ENCODE measurements around the gene RASSF1. TPM values are rescaled to one million over a fixed set of nuclear protein-coding genes. Genes with fewer than 3 reads are reported as not detected.

Gene RASSF1
- total RNA-seq, 1 experiment from 2014 or later = 11.4 TPM

GRCh38 chr3:50326182-50326541 lies 14.5 kb downstream of the RASSF1 start:
- H3K4me3 ChIP-seq (ENCODE audit: insufficient read depth, low read depth, low read length) = no peak overlapping the region
- peaks cover 17% of the 10 kb centered on the region for H3K36me3 ChIP-seq (replicated peaks; ENCODE audit: control insufficient read depth, insufficient read depth, low read length)
- DNase-seq = no peak
- H3K27me3 ChIP-seq (ENCODE audit: control insufficient read depth, insufficient read depth, low read length) = no peaks in the 10 kb centered on the region

GRCh38 chr3:50325497-50326181 lies 15.0 kb downstream of the RASSF1 start:
- Histone ChIP-seq H3K36me3 (replicated peaks; ENCODE audit: control insufficient read depth, insufficient read depth, low read length) (peaks cover 12% of the 10 kb centered on the region), H3K27me3 (ENCODE audit: control insufficient read depth, insufficient read depth, low read length) (no peaks in the 10 kb centered on the region), H3K4me3 (ENCODE audit: insufficient read depth, low read depth, low read length) (no peak overlapping the region)
- DNase-seq = no peak

GRCh38 chr3:50325113-50325480 lies 15.5 kb downstream of the RASSF1 start:
- Histone ChIP-seq H3K27me3 (ENCODE audit: control insufficient read depth, insufficient read depth, low read length) (no peaks in the 10 kb centered on the region), H3K36me3 (replicated peaks; ENCODE audit: control insufficient read depth, insufficient read depth, low read length) (peaks cover 8% of the 10 kb centered on the region), H3K4me3 (ENCODE audit: insufficient read depth, low read depth, low read length) (no peak overlapping the region)
- no peak for DNase-seq

- peaks cover 8% of the 10 kb centered on the region for H3K36me3 ChIP-seq (replicated peaks; ENCODE audit: control insufficient read depth, insufficient read depth, low read length)
- DNase-seq = peak; percentile 92
- H3K27me3 ChIP-seq (ENCODE audit: control insufficient read depth, insufficient read depth, low read length) = no peaks in the 10 kb centered on the region
- no peak overlapping the region for H3K4me3 ChIP-seq (ENCODE audit: insufficient read depth, low read depth, low read length)
Observed at GRCh38 chr3:50324351-50325112, 16.1 kb downstream of the RASSF1 start.

GRCh38 chr3:50323614-50324199 lies 16.9 kb downstream of the RASSF1 start:
- no peak for DNase-seq
- Histone ChIP-seq H3K27me3 (ENCODE audit: control insufficient read depth, insufficient read depth, low read length) (no peaks in the 10 kb centered on the region), H3K36me3 (replicated peaks; ENCODE audit: control insufficient read depth, insufficient read depth, low read length) (peaks cover 15% of the 10 kb centered on the region), H3K4me3 (ENCODE audit: insufficient read depth, low read depth, low read length) (no peak overlapping the region)

- no peak overlapping the region for H3K4me3 ChIP-seq (ENCODE audit: insufficient read depth, low read depth, low read length)
- DNase-seq = no peak
- H3K27me3 ChIP-seq (ENCODE audit: control insufficient read depth, insufficient read depth, low read length) = no peaks in the 10 kb centered on the region
- H3K36me3 ChIP-seq (replicated peaks; ENCODE audit: control insufficient read depth, insufficient read depth, low read length) = peaks cover 20% of the 10 kb centered on the region
Observed at GRCh38 chr3:50323092-50323600, 17.5 kb downstream of the RASSF1 start.

- Histone ChIP-seq H3K4me3 (ENCODE audit: insufficient read depth, low read depth, low read length) (peak within 1 kb of the TSS; percentile 62), H3K36me3 (replicated peaks; ENCODE audit: control insufficient read depth, insufficient read depth, low read length) (peaks cover 26% of the 10 kb centered on the region), H3K27me3 (ENCODE audit: control insufficient read depth, insufficient read depth, low read length) (no peaks in the 10 kb centered on the region)
- peak; percentile 85 for DNase-seq
Observed at GRCh38 chr3:50322386-50323091, 18.1 kb downstream of the RASSF1 start, which contains the start of gene HYAL2. HYAL2 (minus strand) TSS chr3:50322745; CDS start chr3:50320489, 2,256 bp downstream.

- no peak for DNase-seq
- Histone ChIP-seq H3K27me3 (ENCODE audit: control insufficient read depth, insufficient read depth, low read length) (no peaks in the 10 kb centered on the region), H3K4me3 (ENCODE audit: insufficient read depth, low read depth, low read length) (peak overlapping the region; percentile 62), H3K36me3 (replicated peaks; ENCODE audit: control insufficient read depth, insufficient read depth, low read length) (peaks cover 31% of the 10 kb centered on the region)
Observed at GRCh38 chr3:50322115-50322385, 18.6 kb downstream of the RASSF1 start.

GRCh38 chr3:50321336-50322114 lies 19.1 kb downstream of the RASSF1 start:
- Histone ChIP-seq H3K36me3 (replicated peaks; ENCODE audit: control insufficient read depth, insufficient read depth, low read length) (peaks cover 35% of the 10 kb centered on the region), H3K27me3 (ENCODE audit: control insufficient read depth, insufficient read depth, low read length) (no peaks in the 10 kb centered on the region), H3K4me3 (ENCODE audit: insufficient read depth, low read depth, low read length) (peak overlapping the region; percentile 62)
- peak; percentile 97 for DNase-seq

GRCh38 chr3:50320853-50321335 lies 19.7 kb downstream of the RASSF1 start:
- Histone ChIP-seq H3K36me3 (replicated peaks; ENCODE audit: control insufficient read depth, insufficient read depth, low read length) (peaks cover 35% of the 10 kb centered on the region), H3K27me3 (ENCODE audit: control insufficient read depth, insufficient read depth, low read length) (no peaks in the 10 kb centered on the region), H3K4me3 (ENCODE audit: insufficient read depth, low read depth, low read length) (peak overlapping the region; percentile 62)
- peak; percentile 98 for DNase-seq

- H3K27me3 ChIP-seq (ENCODE audit: control insufficient read depth, insufficient read depth, low read length) = no peaks in the 10 kb centered on the region
- peaks cover 33% of the 10 kb centered on the region for H3K36me3 ChIP-seq (replicated peaks; ENCODE audit: control insufficient read depth, insufficient read depth, low read length)
- no peak for DNase-seq
- peak overlapping the region; percentile 62 for H3K4me3 ChIP-seq (ENCODE audit: insufficient read depth, low read depth, low read length)
Observed at GRCh38 chr3:50319894-50320625, 20.6 kb downstream of the RASSF1 start.

- Histone ChIP-seq H3K36me3 (replicated peaks; ENCODE audit: control insufficient read depth, insufficient read depth, low read length) (peaks cover 33% of the 10 kb centered on the region), H3K27me3 (ENCODE audit: control insufficient read depth, insufficient read depth, low read length) (no peaks in the 10 kb centered on the region), H3K4me3 (ENCODE audit: insufficient read depth, low read depth, low read length) (no peak overlapping the region)
- no peak for DNase-seq
Observed at GRCh38 chr3:50319181-50319893, 21.3 kb downstream of the RASSF1 start.

GRCh38 chr3:50318615-50319014 lies 22.0 kb downstream of the RASSF1 start:
- H3K4me3 ChIP-seq (ENCODE audit: insufficient read depth, low read depth, low read length) = no peak overlapping the region
- no peak for DNase-seq
- peaks cover 31% of the 10 kb centered on the region for H3K36me3 ChIP-seq (replicated peaks; ENCODE audit: control insufficient read depth, insufficient read depth, low read length)
- no peaks in the 10 kb centered on the region for H3K27me3 ChIP-seq (ENCODE audit: control insufficient read depth, insufficient read depth, low read length)

All from H7 (cell line).